GM19023 (cell line): ENCODE data around the gene PPP3CB.
"Not testable (repeated sequence)": the region's sequence is repeated elsewhere in the genome, so short reads cannot be mapped to it uniquely, and the experiment has no call there.

Experiments
- ATAC-seq: cut with Tn5 transposase; IDR thresholded peaks from one replicate; pipeline ENCODE4 v1.9.1; 2021; ENCODE audit warnings: mild to moderate bottlenecking, moderate library complexity; ENCODE audit not compliant: unreplicated experiment

PPP3CB gene

DNA sequence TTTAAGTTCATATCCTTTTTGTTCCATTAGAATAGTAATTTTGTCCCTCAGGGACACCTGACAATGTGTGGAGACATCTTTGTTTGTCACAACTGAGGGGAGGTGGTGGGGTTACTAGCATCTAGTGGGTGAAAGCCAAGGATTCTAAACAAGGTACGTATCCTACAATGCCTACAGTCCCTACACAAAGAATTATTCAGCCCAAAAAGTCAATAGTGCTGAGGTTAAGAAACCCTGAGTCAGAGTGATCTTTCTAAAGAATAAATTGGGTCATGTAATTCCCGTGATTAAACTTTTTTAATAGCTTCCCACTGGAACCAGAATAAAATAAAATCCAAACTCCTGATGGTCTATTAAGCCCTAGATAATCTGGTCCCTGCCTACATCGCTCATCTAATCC is 79.3 kb downstream of the PPP3CB start:
- ATAC-seq = no peak

GRCh38 chr10:73414230-73414945 is 81.4 kb downstream of the PPP3CB start:
- ATAC-seq = peak; percentile 36

GRCh38 chr10:73413528-73414229 is 82.1 kb downstream of the PPP3CB start, which contains the start of gene ANXA7:
ANXA7 (minus strand) TSS chr10:73414058; CDS start chr10:73400856, 13,202 bp downstream.
- peak; percentile 89 for ATAC-seq

GRCh38 chr10:73413108-73413527 is 82.7 kb downstream of the PPP3CB start:
- peak; percentile 18 for ATAC-seq

DNA sequence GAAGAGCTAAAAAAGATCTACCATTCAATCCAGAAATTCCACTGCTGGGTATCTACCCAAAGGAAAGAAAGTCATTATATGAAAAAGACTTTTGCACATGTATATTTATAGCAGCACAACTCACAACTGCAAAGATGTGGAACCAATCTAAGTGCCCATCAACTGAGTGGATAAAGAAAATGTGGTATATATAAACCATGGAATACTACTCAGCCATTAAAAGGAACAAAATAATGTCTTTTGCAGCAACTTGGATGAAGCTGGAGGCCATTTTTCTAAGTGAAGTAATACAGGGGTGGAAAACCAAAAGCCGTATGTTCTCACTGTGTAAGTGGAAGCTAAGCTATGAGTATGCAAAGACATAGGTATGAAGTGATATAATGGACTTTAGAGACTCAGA is 84.9 kb downstream of the PPP3CB start:
- ATAC-seq = no peak

GRCh38 chr10:73408978-73409521 is 86.8 kb downstream of the PPP3CB start:
- ATAC-seq = no peak

DNA sequence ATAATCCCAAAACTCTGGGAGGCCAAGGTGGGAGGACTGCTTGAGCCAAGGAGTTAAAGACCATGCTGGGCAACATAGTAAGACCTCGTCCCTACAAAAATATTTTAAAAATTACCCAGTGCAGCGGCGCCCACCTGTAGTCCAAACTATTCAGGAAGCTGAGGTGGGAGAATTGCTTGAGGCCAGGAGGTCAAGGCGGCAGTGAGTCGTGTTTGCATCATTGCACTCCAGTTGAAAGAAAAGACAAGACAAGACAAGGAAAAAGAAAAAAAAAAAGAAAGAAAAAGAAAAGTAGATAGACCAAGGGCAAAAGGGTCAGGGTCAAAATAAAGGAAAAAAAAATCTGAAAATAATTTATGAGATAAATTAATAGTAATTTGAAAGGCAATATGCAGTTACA is 87.8 kb downstream of the PPP3CB start:
- ATAC-seq = no peak

DNA sequence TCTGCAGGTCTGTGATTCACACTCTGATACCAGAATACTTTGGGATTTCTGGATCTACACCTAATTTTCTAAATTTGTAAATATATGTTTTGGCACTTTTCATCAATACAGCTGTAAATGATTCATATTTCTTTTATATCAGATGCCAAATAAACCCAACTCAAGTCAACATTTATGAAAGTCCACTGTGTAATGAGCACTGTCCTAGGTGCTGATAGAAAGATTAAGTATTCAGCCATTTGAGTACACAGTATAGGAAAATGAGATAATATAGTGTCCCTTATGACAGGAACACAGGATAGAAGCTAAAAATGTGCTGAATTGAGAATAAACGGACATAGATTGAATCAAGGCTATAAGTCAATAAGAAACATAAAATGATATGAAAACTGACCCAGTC is 88.3 kb downstream of the PPP3CB start:
- no peak for ATAC-seq

DNA sequence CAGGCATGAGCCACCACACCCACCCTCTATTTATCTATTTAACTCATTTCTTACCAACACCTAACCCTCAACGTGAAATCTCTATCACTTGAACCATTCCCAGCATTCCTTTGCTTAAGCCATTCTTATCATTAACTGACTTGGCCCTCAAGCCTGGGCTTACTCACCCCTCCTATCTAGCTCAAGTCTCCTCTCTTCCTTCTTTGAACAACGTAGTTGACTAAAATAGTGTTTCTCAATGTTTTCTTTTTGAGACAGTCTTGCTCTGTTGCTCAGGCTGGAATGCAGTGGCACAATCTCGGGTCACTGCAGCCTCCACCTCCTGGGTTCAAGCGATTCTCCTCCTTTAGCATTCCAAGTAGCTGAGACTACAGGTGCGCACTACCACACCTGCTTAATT is 89.0 kb downstream of the PPP3CB start:
- ATAC-seq = no peak

DNA sequence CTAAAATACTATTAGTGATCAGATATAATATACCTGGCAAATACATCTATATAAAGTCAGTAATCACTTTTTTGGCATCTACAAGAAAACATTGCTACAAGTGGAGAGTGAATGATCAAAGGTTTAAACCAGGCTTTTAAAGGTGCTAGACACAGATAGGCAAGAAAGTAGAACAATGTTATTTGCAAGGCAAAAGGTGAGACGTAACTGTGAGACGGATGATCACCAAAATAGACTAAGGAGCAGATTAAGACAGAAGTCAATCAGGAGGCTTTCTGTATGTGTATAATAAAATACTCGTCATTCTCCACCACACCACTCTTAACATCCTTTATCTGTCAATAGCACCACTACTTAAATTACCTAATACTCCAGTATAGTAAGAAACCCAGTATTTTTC is 90.3 kb downstream of the PPP3CB start:
- no peak for ATAC-seq

DNA sequence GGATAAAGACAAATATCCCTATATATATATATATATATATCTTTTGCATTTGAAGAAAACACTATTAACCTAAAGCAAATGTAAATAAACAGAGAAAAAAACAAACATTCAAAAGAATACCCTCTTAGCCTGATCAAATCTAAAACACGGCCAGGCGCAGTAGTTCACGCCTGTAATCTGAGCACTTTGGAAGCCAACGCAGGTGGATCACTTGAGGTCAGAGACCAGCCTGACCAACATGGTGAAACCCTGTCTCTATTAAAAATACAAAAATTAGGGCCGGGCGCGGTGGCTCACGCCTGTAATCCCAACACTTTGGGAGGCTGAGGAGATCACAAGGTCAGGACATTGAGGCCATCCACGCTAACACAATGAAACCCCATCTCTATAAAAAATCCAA is 91.1 kb downstream of the PPP3CB start:
- no peak for ATAC-seq

GRCh38 chr10:73401636-73402035 is 94.2 kb downstream of the PPP3CB start:
- ATAC-seq = no peak

- ATAC-seq = no peak
Measured at GRCh38 chr10:73399063-73399462, 96.8 kb downstream of the PPP3CB start.

GRCh38 chr10:73398024-73398423 is 97.8 kb downstream of the PPP3CB start:
- no peak for ATAC-seq

DNA sequence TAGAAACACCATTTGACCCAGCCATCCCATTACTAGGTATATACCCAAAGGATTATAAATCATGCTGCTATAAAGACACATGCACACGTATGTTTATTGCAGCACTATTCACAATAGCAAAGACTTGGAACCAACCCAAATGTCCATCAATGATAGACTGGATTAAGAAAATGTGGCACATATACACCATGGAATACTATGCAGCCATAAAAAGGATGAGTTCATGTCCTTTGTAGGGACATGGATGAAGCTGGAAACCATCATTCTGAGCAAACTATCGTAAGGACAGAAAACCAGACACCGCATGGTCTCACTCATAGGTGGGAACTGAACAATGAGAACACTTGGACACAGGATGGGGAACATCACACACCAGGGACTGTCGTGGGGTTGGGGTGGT is 101.5 kb downstream of the PPP3CB start:
- ATAC-seq = not testable (repeated sequence)

DNA sequence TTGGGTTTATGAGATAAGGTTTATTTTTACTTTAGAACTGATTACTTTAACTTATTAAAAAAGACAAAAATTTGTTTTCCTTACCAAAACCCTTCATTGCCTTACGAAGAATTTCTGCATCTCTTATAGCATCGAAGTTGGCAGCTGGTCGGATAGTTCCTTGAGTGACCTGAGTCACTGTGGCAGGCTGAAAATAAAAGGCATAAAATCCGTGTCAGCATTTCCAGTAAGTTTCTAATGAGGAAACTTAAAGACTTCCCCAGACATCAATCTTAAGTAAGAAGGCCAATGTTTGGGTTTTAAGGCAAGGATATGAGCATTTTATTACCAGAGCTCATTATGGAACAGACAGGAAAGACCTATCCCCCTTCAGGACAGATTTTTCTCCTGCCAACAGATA is 107.6 kb downstream of the PPP3CB start:
- no peak for ATAC-seq

DNA sequence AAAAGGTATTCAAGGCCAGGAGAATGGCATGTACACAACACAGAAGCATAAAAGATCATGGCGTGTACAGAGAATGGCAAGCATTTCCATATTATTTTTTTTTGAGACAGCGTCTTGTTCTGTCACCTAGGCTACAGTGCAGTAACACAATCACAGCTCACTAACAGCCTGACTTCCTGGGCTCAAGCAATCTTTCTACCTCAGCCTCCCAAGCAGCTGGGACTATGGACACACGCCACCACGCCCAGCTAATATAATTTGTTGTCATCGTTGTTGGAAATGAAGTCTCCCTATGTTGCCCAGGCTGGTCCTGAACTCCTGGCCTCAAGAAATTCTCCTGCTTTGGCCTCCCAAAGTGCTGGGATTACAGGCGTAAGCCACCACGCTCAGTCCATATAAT is 109.2 kb downstream of the PPP3CB start:
- no peak for ATAC-seq
